ENCODE results near the gene LPIN1.

- no peak for TF ChIP-seq CTCF (IDR thresholded peaks at IDR 0.05 in 8 of 11, conservative IDR thresholded peaks at IDR 0.05 in 3 of 11)
- TF ChIP-seq POLR2A (IDR thresholded peaks at IDR 0.05), result no peak
Measured at GRCh38 chr2:11872247-11872947, 126.0 kb downstream of the LPIN1 start.
